A673 (cell line): ENCODE data around the gene TMEM130. TPM values are rescaled to one million over a fixed set of nuclear protein-coding genes. Genes with fewer than 3 reads are reported as not detected.

Source experiments
- BruUV-seq: library from RNA; stranded (reverse); fragments of 400-500 nt; replicated peaks from 2 replicates; lab custom pipeline; 2021; lab: Mats Ljungman, UMichigan
- CTCF ChIA-PET: fragments of 300-600 bp; sonication (Branson Sonifier 250); formaldehyde crosslinking; loops from one replicate; lab custom pipeline; 2022; ENCODE audit warnings: antibody characterized with exemption; lab: Charles Lee
- POLR2A ChIA-PET: fragments of 300-600 bp; sonication (Branson Sonifier 250); formaldehyde crosslinking; loops from one replicate; lab custom pipeline; 2022; ENCODE audit warnings: antibody characterized with exemption; ENCODE audit not compliant: low non-redundant PET; lab: Charles Lee
- DNase-seq: peaks from one replicate; pipeline ENCODE4 v3.0.0-alpha.2; 2015; ENCODE audit warnings: low spot score
- H3K27ac ChIP-seq: fragments of 200-600 bp; sonication (generic); 2 replicates; pipeline ENCODE4 v1.5.1; 2016; ENCODE audit warnings: mixed run types, low read depth, mild to moderate bottlenecking, mixed read lengths, antibody characterized with exemption, low read length; ENCODE audit not compliant: poor library complexity, severe bottlenecking
- H3K27me3 ChIP-seq: fragments of 200-600 bp; sonication (generic); replicated peaks from 2 replicates; pipeline ENCODE4 v1.6.1; 2017; ENCODE audit warnings: mixed run types, low read depth, mild to moderate bottlenecking, mixed read lengths, antibody characterized with exemption, low read length; ENCODE audit not compliant: insufficient read depth, poor library complexity
- H3K36me3 ChIP-seq: fragments of 200-600 bp; sonication (generic); 2 replicates; pipeline ENCODE4 v1.6.1; 2016; ENCODE audit warnings: mixed run types, mild to moderate bottlenecking, mixed read lengths, antibody characterized with exemption, low read length; ENCODE audit not compliant: insufficient read depth, poor library complexity, severe bottlenecking
- H3K4me1 ChIP-seq: fragments of 200-600 bp; sonication (generic); 2 replicates; pipeline ENCODE4 v1.6.1; 2017; ENCODE audit warnings: mixed run types, mild to moderate bottlenecking, mixed read lengths, antibody characterized with exemption, low read length; ENCODE audit not compliant: insufficient read depth, poor library complexity, severe bottlenecking
- H3K4me3 ChIP-seq: fragments of 200-600 bp; sonication (generic); 2 replicates; pipeline ENCODE4 v1.5.1; 2016; ENCODE audit warnings: low read depth, mixed run types, mild to moderate bottlenecking, mixed read lengths, low read length; ENCODE audit not compliant: poor library complexity, severe bottlenecking
- H3K9me3 ChIP-seq: fragments of 200-600 bp; sonication (generic); 2 replicates; pipeline ENCODE4 v1.6.1; 2016; ENCODE audit warnings: mixed run types, low read depth, mild to moderate bottlenecking, mixed read lengths, antibody characterized with exemption, low read length; ENCODE audit not compliant: poor library complexity, severe bottlenecking
- CTCF ChIP-seq: fragments of 300-800, 200-600 bp; sonication (generic); conservative IDR thresholded peaks from 2 replicates; pipeline ENCODE4 v1.5.1; 2017; ENCODE audit warnings: low read depth, mild to moderate bottlenecking, antibody characterized with exemption, low read length, moderate library complexity, mixed read lengths
- EZH2 ChIP-seq: fragments of 200-600 bp; sonication (generic); IDR thresholded peaks from 2 replicates; pipeline ENCODE4 v1.6.1; 2017; ENCODE audit warnings: borderline replicate concordance, low read depth, mild to moderate bottlenecking, mixed read lengths, antibody characterized with exemption, low read length; ENCODE audit not compliant: poor library complexity, severe bottlenecking
- intact Hi-C: fragments of 100-400 bp; cut with micrococcal nuclease; formaldehyde crosslinking; loops from one replicate; pipeline ENCODE4 v1.10.0; 2022; ENCODE audit not compliant: unreplicated experiment
- total RNA-seq: library from RNA; stranded (reverse); gene quantifications from 2 replicates; pipeline ENCODE4 v1.2.3, GENCODE V29; 2021

Gene TMEM130
- total RNA-seq, 1 experiment from 2014 or later: not detected

GRCh38 chr7:98892609-98893008 lies 22.8 kb upstream of the TMEM130 start:
- DNase-seq: no peak
- no peaks in the 10 kb centered on the region for H3K27me3 ChIP-seq
- ChIA-PET POLR2A (no interaction called here), CTCF (no interaction called here)
- H3K4me1 ChIP-seq: no peaks in the 10 kb centered on the region
- TF ChIP-seq CTCF (no peak), EZH2 (no peak)
- H3K27ac ChIP-seq: no peak overlapping the region
- H3K9me3 ChIP-seq: no peaks in the 10 kb centered on the region
- intact Hi-C loops: no loop called here
- no peak overlapping the region for H3K4me3 ChIP-seq
- BruUV-seq: no TSS peak
- H3K36me3 ChIP-seq: peaks cover 74% of the 10 kb centered on the region

GRCh38 chr7:98887038-98887437 lies 17.2 kb upstream of the TMEM130 start:
- Histone ChIP-seq H3K27ac (no peak overlapping the region), H3K9me3 (no peaks in the 10 kb centered on the region), H3K36me3 (peaks cover 66% of the 10 kb centered on the region), H3K4me1 (no peaks in the 10 kb centered on the region), H3K27me3 (no peaks in the 10 kb centered on the region), H3K4me3 (no peak overlapping the region)
- CTCF ChIA-PET: no interaction called here
- intact Hi-C loops: no loop called here
- no peak for DNase-seq
- POLR2A ChIA-PET: no interaction called here
- TF ChIP-seq EZH2 (no peak), CTCF (no peak)
- BruUV-seq: no TSS peak

- DNase-seq: no peak
- no peak for TF ChIP-seq EZH2
- no peak for TF ChIP-seq CTCF
Measured at GRCh38 chr7:98884416-98884815, 14.6 kb upstream of the TMEM130 start.

More at GRCh38 chr7:98884416-98884815, 14.6 kb upstream of the TMEM130 start:
- intact Hi-C loops: no loop called here
- H3K36me3 ChIP-seq: peaks cover 68% of the 10 kb centered on the region
- H3K9me3 ChIP-seq: no peaks in the 10 kb centered on the region
- no TSS peak for BruUV-seq
- no peak overlapping the region for H3K4me3 ChIP-seq
- no peaks in the 10 kb centered on the region for H3K27me3 ChIP-seq
- ChIA-PET CTCF (no interaction called here), POLR2A (no interaction called here)
- no peak overlapping the region for H3K27ac ChIP-seq
- peaks cover 7% of the 10 kb centered on the region for H3K4me1 ChIP-seq
